Spleen (tissue), 11 donors: ENCODE measurements around the gene MLH3. TPM values are rescaled to one million over a fixed set of nuclear protein-coding genes. Genes with fewer than 3 reads are reported as not detected.

Experiments used
- DNase-seq: peaks from one replicate; pipeline ENCODE4 v3.0.0-alpha.2; 2020
- H3K27ac ChIP-seq, 8 donors: fragments of 200-600 bp; sonication (generic) in 7 of 8; 1 replicate in 4 of 8; 2 replicates in 4 of 8; pipeline versions ENCODE4 v1.5.0 to v1.8.0; 2016 to 2021; ENCODE audit warnings: inconsistent platforms in 4 of 8, mild to moderate bottlenecking in 4 of 8, moderate library complexity in 1 of 8
- H3K27me3 ChIP-seq, 7 donors: fragments of 200-600 bp; sonication (generic) in 6 of 7; replicated peaks in 1 of 7; 1 replicate in 4 of 7; 2 replicates in 3 of 7; pipeline versions ENCODE4 v1.5.0 to v1.8.0; 2016 to 2021; ENCODE audit warnings: inconsistent platforms in 3 of 7, mild to moderate bottlenecking in 1 of 7
- H3K36me3 ChIP-seq, 6 donors: fragments of 200-600 bp; sonication (generic) in 5 of 6; 1 replicate in 4 of 6; 2 replicates in 2 of 6; pipeline versions ENCODE4 v1.5.0 to v1.8.0; 2016 to 2021; ENCODE audit warnings: inconsistent platforms in 2 of 6
- H3K4me1 ChIP-seq, 6 donors: fragments of 200-600 bp; sonication (generic) in 5 of 6; 1 replicate in 3 of 6; 2 replicates in 3 of 6; pipeline versions ENCODE4 v1.5.0 to v1.8.0; 2016 to 2021; ENCODE audit warnings: inconsistent platforms in 3 of 6
- H3K4me3 ChIP-seq, 8 donors: fragments of 200-600 bp; sonication (generic) in 7 of 8; 1 replicate in 4 of 8; 2 replicates in 4 of 8; pipeline versions ENCODE4 v1.5.0 to v1.8.0; 2016 to 2021; ENCODE audit warnings: inconsistent platforms in 4 of 8, mild to moderate bottlenecking in 4 of 8, moderate library complexity in 2 of 8
- H3K9me3 ChIP-seq, 8 donors: fragments of 200-600 bp; sonication (generic) in 7 of 8; 1 replicate in 4 of 8; 2 replicates in 4 of 8; pipeline versions ENCODE4 v1.5.0 to v1.8.0; 2016 to 2021; ENCODE audit warnings: inconsistent platforms in 4 of 8
- CTCF ChIP-seq, 11 experiments: fragments of 200-600 bp in 7 of 11; fragments of 450-650 bp in 4 of 11; sonication (generic) in 4 of 11; IDR thresholded peaks in 8 of 11; conservative IDR thresholded peaks in 3 of 11; 1 replicate in 7 of 11; 2 replicates in 4 of 11; pipeline versions ENCODE4 v1.4.0 to v1.8.0; 2016 to 2021; ENCODE audit warnings: antibody characterized with exemption in 11 of 11, inconsistent platforms in 4 of 11, mild to moderate bottlenecking in 1 of 11
- POLR2A ChIP-seq, 3 donors: fragments of 450-650 bp; IDR thresholded peaks; one replicate each; pipeline ENCODE4 v1.5.1; 2017; ENCODE audit warnings: antibody characterized with exemption in 3 of 3, mild to moderate bottlenecking in 1 of 3
- POLR2AphosphoS5 ChIP-seq, 3 donors: sonication (generic); formaldehyde crosslinking; IDR thresholded peaks; one replicate each; pipeline ENCODE4 v1.5.1; 2017; ENCODE audit warnings: antibody characterized with exemption in 3 of 3
- WGBS, 5 donors: extraction: QIAGEN DNeasy Blood & Tissue Kit in 3 of 5; methylation state at CpG; one replicate each; pipeline versions ENCODE4 v1.1.5 to v1.1.7; 2013 to 2018; 5-methylcytosine and 5-hydroxymethylcytosine counted together
- intact Hi-C: fragments of 100-400 bp; cut with DNase I; formaldehyde crosslinking; loops from one replicate; pipeline ENCODE4 v1.15.0; 2023; ENCODE audit warnings: low total_unique reads
- polyA plus RNA-seq, 3 donors: library from polyadenylated mRNA; stranded (reverse); fragments of 200-250 nt; gene quantifications; one replicate each; pipeline ENCODE4 v1.2.1, GENCODE V29; 2013
- total RNA-seq, 7 donors: library from RNA; depleted of rRNA in 3 of 7; stranded (reverse); fragments of >200 nt in 3 of 7; fragmentation: NEBNext Ultra II Directional in 4 of 7; extraction: Animal tissue kit (Norgen Biotek cat#: 25700) in 4 of 7; gene quantifications; one replicate each; pipeline versions ENCODE4 v1.1.0 to v1.2.1, GENCODE V29; 2016 to 2021
- donor health status: healthy with polysubstance abuse.
- donor health status: DM: no; HTN: no; CAD: no; lungs with moderate emphysema.
- donor health status: DM: no; HTN: no; CAD: no.
- donor health status: Bipolar disorder and iron deficiency.
- donor health status: healthy.
- donor health status: DM: no; HTN: no; CAD: no.
- donor health status: DM: yes; HTN: yes; CAD: no.

MLH3 gene
- total and polyA plus RNA-seq, 10 donors = 14.8 to 37.7 (median 28.6) TPM

GRCh38 chr14:75095690-75096089 is 44.4 kb upstream of the MLH3 start:
- H3K27me3 ChIP-seq = no peaks in the 10 kb centered on the region
- intact Hi-C loops = no loop called here
- WGBS, 5 donors = 80 to 89% (median 85%) methylated on average over 4 of the region's 4 CpGs

GRCh38 chr14:75094896-75095295 is 43.6 kb upstream of the MLH3 start:
- Histone ChIP-seq H3K27me3 (no peaks in the 10 kb centered on the region), H3K4me3 (no peak overlapping the region), H3K9me3 (no peaks in the 10 kb centered on the region), H3K36me3 (peaks cover 7 to 100% (median 91%) of the 10 kb centered on the region in 6 donors), H3K4me1 (peaks cover 0 to 5% (median 0%) of the 10 kb centered on the region in 6 donors), H3K27ac (no peak overlapping the region)
- intact Hi-C loops = no loop called here
- WGBS, 5 donors = 92 to 98% (median 96%) methylated on average over 3 of the region's 3 CpGs
- no peak for TF ChIP-seq CTCF (IDR thresholded peaks at IDR 0.05 in 8 of 11, conservative IDR thresholded peaks at IDR 0.05 in 3 of 11)
- TF ChIP-seq POLR2A (IDR thresholded peaks at IDR 0.05) = no peak
- TF ChIP-seq POLR2AphosphoS5 (IDR thresholded peaks at IDR 0.05) = no peak
- no peak for DNase-seq

More at GRCh38 chr14:75095690-75096089, 44.4 kb upstream of the MLH3 start:
- peaks cover 0 to 5% (median 0%) of the 10 kb centered on the region in 6 donors for H3K4me1 ChIP-seq
- H3K27ac ChIP-seq = no peak overlapping the region
- H3K9me3 ChIP-seq = no peaks in the 10 kb centered on the region
- TF ChIP-seq POLR2A (IDR thresholded peaks at IDR 0.05) (no peak), POLR2AphosphoS5 (IDR thresholded peaks at IDR 0.05) (no peak)
- no peak overlapping the region for H3K4me3 ChIP-seq
- no peak for DNase-seq
- H3K36me3 ChIP-seq = peaks cover 7 to 100% (median 90%) of the 10 kb centered on the region in 6 donors

GRCh38 chr14:75092698-75093097 is 41.4 kb upstream of the MLH3 start:
- intact Hi-C loops = no loop called here
- no peak for TF ChIP-seq CTCF (IDR thresholded peaks at IDR 0.05 in 8 of 11, conservative IDR thresholded peaks at IDR 0.05 in 3 of 11)
- no peak for TF ChIP-seq POLR2A (IDR thresholded peaks at IDR 0.05)
- no peak for TF ChIP-seq POLR2AphosphoS5 (IDR thresholded peaks at IDR 0.05)
- no peak overlapping the region for H3K4me3 ChIP-seq
- peaks cover 0 to 5% (median 0%) of the 10 kb centered on the region in 6 donors for H3K4me1 ChIP-seq
- no peaks in the 10 kb centered on the region for H3K27me3 ChIP-seq
- H3K27ac ChIP-seq = no peak overlapping the region
- DNase-seq = no peak
- peaks cover 3 to 100% (median 87%) of the 10 kb centered on the region in 6 donors for H3K36me3 ChIP-seq
- H3K9me3 ChIP-seq = no peaks in the 10 kb centered on the region
- WGBS, 5 donors = 89 to 99% (median 95%) methylated on average over 2 of the region's 2 CpGs

- Histone ChIP-seq H3K27me3 (no peaks in the 10 kb centered on the region), H3K9me3 (no peaks in the 10 kb centered on the region), H3K36me3 (peaks cover 3 to 100% (median 88%) of the 10 kb centered on the region in 6 donors), H3K27ac (no peak overlapping the region), H3K4me3 (no peak overlapping the region), H3K4me1 (peaks cover 0 to 5% (median 0%) of the 10 kb centered on the region in 6 donors)
- TF ChIP-seq POLR2AphosphoS5 (IDR thresholded peaks at IDR 0.05) = no peak
- no peak for TF ChIP-seq CTCF (IDR thresholded peaks at IDR 0.05 in 8 of 11, conservative IDR thresholded peaks at IDR 0.05 in 3 of 11)
- TF ChIP-seq POLR2A (IDR thresholded peaks at IDR 0.05) = no peak
- WGBS, 5 donors = 90 to 95% (median 94%) methylated on average over 8 of the region's 8 CpGs
- no peak for DNase-seq
- intact Hi-C loops = no loop called here
Measured at GRCh38 chr14:75091251-75091650, 40.0 kb upstream of the MLH3 start.

- Histone ChIP-seq H3K9me3 (no peaks in the 10 kb centered on the region), H3K36me3 (peaks cover 0 to 100% (median 88%) of the 10 kb centered on the region in 6 donors), H3K27me3 (no peaks in the 10 kb centered on the region), H3K4me1 (no peaks in the 10 kb centered on the region), H3K4me3 (no peak overlapping the region), H3K27ac (no peak overlapping the region)
- WGBS, 5 donors = 92 to 96% (median 94%) methylated on average over 3 of the region's 3 CpGs
- DNase-seq = no peak
- intact Hi-C loops = no loop called here
- TF ChIP-seq POLR2AphosphoS5 (IDR thresholded peaks at IDR 0.05) (no peak), POLR2A (IDR thresholded peaks at IDR 0.05) (no peak), CTCF (IDR thresholded peaks at IDR 0.05 in 8 of 11, conservative IDR thresholded peaks at IDR 0.05 in 3 of 11) (no peak)
Measured at GRCh38 chr14:75090353-75090752, 39.1 kb upstream of the MLH3 start.
